ENCODE data around the gene ADD2. TPM values are rescaled to one million over a fixed set of nuclear protein-coding genes. Genes with fewer than 3 reads are reported as not detected.

The ADD2 gene
- total and polyA plus RNA-seq, 4 donors, result 0.08 to 156 (median 0.16) TPM; not detected in 1

- Histone ChIP-seq H3K36me3 (ENCODE audit: control insufficient read depth in 4 of 4, insufficient read depth in 3 of 4, low read depth in 1 of 4, low read length in 3 of 4) (no peaks in the 10 kb centered on the region), H3K9ac (ENCODE audit: low read depth in 1 of 2, low read length in 2 of 2) (no peak overlapping the region), H3K4me3 (ENCODE audit: low read depth in 1 of 3, low read length in 3 of 3) (no peak overlapping the region), H3K9me3 (ENCODE audit: control insufficient read depth in 4 of 4, low read length in 3 of 4) (no peaks in the 10 kb centered on the region), H3K27me3 (ENCODE audit: control insufficient read depth in 4 of 4, insufficient read depth in 4 of 4, low read length in 3 of 4) (no peaks in the 10 kb centered on the region), H3K27ac (ENCODE audit: low read depth in 1 of 2, low read length in 2 of 2) (no peak overlapping the region), H3K4me1 (ENCODE audit: control insufficient read depth in 4 of 4, insufficient read depth in 4 of 4, low read length in 3 of 4) (no peaks in the 10 kb centered on the region)
- no peak for DNase-seq (ENCODE audit: low spot score)
- no peak for TF ChIP-seq HNF4G (IDR thresholded peaks at IDR 0.05)
- TF ChIP-seq JUND (IDR thresholded peaks at IDR 0.05), result no peak
- no peak for TF ChIP-seq MAX (IDR thresholded peaks at IDR 0.05)
- TF ChIP-seq GABPA (IDR thresholded peaks at IDR 0.05 in 1 of 2, conservative IDR thresholded peaks at IDR 0.05 in 1 of 2), result no peak
- no peak for TF ChIP-seq NR2F2 (IDR thresholded peaks at IDR 0.05)
- WGBS, result 85% methylated on average over 4 of the region's 4 CpGs
Measured at GRCh38 chr2:70668911-70669310, 99.1 kb downstream of the ADD2 start.

GRCh38 chr2:70668432-70668831, 99.6 kb downstream of the ADD2 start:
- WGBS, result 78% methylated on average over 3 of the region's 3 CpGs
- H3K36me3 ChIP-seq (ENCODE audit: control insufficient read depth in 4 of 4, insufficient read depth in 3 of 4, low read depth in 1 of 4, low read length in 3 of 4), result no peaks in the 10 kb centered on the region
- H3K4me3 ChIP-seq (ENCODE audit: low read depth in 1 of 3, low read length in 3 of 3), result no peak overlapping the region
- TF ChIP-seq, protein P1, sequence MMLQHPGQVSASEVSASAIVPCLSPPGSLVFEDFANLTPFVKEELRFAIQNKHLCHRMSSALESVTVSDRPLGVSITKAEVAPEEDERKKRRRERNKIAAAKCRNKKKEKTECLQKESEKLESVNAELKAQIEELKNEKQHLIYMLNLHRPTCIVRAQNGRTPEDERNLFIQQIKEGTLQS (IDR thresholded peaks at IDR 0.05), result no peak
- no peak for TF ChIP-seq TAF1 (conservative IDR thresholded peaks at IDR 0.05)
- TF ChIP-seq, protein P2, sequence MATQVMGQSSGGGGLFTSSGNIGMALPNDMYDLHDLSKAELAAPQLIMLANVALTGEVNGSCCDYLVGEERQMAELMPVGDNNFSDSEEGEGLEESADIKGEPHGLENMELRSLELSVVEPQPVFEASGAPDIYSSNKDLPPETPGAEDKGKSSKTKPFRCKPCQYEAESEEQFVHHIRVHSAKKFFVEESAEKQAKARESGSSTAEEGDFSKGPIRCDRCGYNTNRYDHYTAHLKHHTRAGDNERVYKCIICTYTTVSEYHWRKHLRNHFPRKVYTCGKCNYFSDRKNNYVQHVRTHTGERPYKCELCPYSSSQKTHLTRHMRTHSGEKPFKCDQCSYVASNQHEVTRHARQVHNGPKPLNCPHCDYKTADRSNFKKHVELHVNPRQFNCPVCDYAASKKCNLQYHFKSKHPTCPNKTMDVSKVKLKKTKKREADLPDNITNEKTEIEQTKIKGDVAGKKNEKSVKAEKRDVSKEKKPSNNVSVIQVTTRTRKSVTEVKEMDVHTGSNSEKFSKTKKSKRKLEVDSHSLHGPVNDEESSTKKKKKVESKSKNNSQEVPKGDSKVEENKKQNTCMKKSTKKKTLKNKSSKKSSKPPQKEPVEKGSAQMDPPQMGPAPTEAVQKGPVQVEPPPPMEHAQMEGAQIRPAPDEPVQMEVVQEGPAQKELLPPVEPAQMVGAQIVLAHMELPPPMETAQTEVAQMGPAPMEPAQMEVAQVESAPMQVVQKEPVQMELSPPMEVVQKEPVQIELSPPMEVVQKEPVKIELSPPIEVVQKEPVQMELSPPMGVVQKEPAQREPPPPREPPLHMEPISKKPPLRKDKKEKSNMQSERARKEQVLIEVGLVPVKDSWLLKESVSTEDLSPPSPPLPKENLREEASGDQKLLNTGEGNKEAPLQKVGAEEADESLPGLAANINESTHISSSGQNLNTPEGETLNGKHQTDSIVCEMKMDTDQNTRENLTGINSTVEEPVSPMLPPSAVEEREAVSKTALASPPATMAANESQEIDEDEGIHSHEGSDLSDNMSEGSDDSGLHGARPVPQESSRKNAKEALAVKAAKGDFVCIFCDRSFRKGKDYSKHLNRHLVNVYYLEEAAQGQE (IDR thresholded peaks at IDR 0.05), result no peak
- TF ChIP-seq NR2F2 (IDR thresholded peaks at IDR 0.05), result no peak
- TF ChIP-seq, protein P3, sequence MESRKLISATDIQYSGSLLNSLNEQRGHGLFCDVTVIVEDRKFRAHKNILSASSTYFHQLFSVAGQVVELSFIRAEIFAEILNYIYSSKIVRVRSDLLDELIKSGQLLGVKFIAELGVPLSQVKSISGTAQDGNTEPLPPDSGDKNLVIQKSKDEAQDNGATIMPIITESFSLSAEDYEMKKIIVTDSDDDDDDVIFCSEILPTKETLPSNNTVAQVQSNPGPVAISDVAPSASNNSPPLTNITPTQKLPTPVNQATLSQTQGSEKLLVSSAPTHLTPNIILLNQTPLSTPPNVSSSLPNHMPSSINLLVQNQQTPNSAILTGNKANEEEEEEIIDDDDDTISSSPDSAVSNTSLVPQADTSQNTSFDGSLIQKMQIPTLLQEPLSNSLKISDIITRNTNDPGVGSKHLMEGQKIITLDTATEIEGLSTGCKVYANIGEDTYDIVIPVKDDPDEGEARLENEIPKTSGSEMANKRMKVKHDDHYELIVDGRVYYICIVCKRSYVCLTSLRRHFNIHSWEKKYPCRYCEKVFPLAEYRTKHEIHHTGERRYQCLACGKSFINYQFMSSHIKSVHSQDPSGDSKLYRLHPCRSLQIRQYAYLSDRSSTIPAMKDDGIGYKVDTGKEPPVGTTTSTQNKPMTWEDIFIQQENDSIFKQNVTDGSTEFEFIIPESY (IDR thresholded peaks at IDR 0.05), result no peak
- TF ChIP-seq SP1 (IDR thresholded peaks at IDR 0.05), result no peak
- TF ChIP-seq HNF4A (conservative IDR thresholded peaks at IDR 0.05), result no peak
- no peak for TF ChIP-seq EGR1 (IDR thresholded peaks at IDR 0.05; ENCODE audit: low read depth in 2 of 2)
- no peak for TF ChIP-seq HNF4G (IDR thresholded peaks at IDR 0.05)
- TF ChIP-seq FOXA2 (IDR thresholded peaks at IDR 0.05), result no peak
- no peak for TF ChIP-seq RXRA (IDR thresholded peaks at IDR 0.05)
- no peak for TF ChIP-seq FOXA1 (IDR thresholded peaks at IDR 0.05)
- no peak for TF ChIP-seq JUND (IDR thresholded peaks at IDR 0.05)
- H3K9me3 ChIP-seq (ENCODE audit: control insufficient read depth in 4 of 4, low read length in 3 of 4), result no peaks in the 10 kb centered on the region
- H3K27ac ChIP-seq (ENCODE audit: low read depth in 1 of 2, low read length in 2 of 2), result no peak overlapping the region
- no peaks in the 10 kb centered on the region for H3K4me1 ChIP-seq (ENCODE audit: control insufficient read depth in 4 of 4, insufficient read depth in 4 of 4, low read length in 3 of 4)
- no peaks in the 10 kb centered on the region for H3K27me3 ChIP-seq (ENCODE audit: control insufficient read depth in 4 of 4, insufficient read depth in 4 of 4, low read length in 3 of 4)
- no peak overlapping the region for H3K9ac ChIP-seq (ENCODE audit: low read depth in 1 of 2, low read length in 2 of 2)
- DNase-seq (ENCODE audit: low spot score), result no peak

All from liver (tissue), 9 donors.